Pulmonary artery endothelial cell (primary cell): ENCODE measurements around the gene PTPN3. TPM values are rescaled to one million over a fixed set of nuclear protein-coding genes. Genes with fewer than 3 reads are reported as not detected.

ENCODE experiments used
- DNase-seq: peaks from one replicate; pipeline ENCODE4 v3.0.0-alpha.2; 2011; ENCODE audit warnings: low read depth, low spot score
- total RNA-seq: library from RNA; depleted of rRNA; stranded (reverse); fragments of >200 nt; gene quantifications from 2 replicates; pipeline ENCODE4 v1.2.3, GENCODE V29; 2014

The PTPN3 gene
- total RNA-seq, 1 donor from 2014 or later, result 1.1 TPM

DNA sequence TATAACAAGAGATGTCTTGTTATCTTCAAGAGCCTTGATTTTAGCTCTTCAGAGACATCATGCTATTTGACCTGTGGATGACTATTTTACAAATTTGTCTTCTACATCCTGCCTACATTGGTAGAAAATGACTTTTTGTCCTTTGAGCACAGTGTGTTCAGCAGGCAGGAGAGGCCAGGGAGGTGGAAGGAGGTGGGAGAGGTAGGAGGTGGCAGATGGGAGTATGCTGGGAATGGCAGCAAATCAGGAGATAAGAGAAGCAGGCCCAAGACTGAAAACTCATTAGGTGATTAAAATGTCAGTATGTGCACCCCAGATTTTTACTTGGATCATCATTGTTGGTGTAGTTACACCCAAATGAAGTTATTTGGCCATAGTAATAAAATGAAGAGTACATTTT lies 44.1 kb downstream of the PTPN3 start:
- DNase-seq, result no peak

DNA sequence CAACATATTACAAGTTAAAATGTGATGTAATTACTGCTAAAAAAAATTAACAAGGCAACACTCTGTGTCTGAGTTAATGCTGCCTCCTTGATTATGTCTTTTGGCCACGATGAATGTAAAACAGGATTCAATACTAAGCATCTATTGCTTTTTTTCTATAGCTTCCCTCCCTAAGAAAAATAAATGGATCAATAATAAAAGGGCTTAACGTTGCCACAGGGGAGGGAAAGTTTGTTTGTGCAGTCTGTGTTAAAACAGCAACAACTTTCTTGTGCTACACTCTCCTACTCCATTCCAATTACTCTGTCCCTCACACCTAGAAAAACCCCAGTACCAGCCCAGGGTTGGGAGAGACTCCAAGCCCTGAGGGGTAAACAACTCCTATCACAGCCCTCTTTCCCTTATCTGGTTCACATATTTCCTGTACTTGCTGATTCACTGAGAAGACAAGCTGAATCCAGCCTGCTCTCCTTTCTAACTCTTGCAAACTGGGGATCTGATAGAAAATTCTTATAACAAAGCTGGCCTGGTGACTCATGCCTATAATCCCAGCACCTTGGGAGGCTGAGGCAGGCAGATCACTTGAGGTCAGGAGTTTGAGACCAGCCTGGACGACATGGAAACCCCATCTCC lies 44.8 kb downstream of the PTPN3 start:
- DNase-seq, result peak; percentile 74

DNA sequence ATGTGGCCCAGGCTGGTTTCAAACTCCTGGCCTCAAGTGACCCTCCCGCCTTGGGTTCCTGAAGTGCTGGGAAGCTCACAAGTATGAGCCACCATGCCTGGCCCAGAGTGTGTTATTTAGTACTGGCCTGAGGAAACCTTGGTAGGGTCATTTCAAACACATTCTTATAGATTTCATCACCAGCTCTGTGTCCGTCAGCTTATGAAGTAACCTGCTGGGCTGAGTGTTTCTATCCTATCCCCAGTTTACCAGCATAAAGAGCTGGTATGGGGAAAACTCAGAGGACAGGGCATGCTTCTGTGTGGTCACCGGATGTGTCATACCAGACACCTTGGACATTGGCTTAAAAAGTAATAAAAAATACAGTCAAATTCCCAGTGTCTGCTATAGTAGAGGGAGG lies 45.3 kb downstream of the PTPN3 start:
- no peak for DNase-seq

DNA sequence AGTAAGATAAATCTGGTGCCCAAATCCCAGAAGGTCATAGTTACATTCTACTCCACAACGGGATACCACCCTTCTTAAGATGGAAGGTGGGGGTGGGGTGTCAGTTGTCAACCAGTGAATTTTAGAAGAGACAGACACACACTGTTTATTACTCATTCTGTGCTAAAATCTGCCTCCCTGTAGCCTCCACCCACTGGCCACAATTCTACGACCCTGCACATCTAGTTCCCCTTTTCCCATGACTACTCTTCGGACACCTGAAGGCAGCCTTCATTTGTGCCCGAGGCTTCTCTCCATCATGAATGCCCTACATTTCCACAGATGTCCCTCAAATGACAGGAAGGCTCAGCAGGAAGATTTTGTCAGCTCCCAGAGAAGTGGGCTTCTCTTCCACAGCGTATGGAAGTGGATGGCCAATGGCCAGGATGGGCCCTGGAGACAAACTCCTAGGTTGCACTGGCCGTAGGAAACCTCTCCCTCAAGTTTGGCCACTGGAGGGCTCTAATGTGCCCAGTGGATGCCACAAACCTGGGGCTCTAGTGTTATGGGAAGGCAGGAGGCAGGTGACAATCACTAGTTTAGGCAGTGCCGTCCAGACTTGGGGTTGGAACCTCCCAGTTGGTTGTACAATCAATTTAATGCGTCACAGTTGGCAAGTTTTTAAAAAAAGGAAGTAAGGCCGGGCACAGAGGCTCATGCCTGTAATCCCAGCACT lies 46.6 kb downstream of the PTPN3 start:
- no peak for DNase-seq

DNA sequence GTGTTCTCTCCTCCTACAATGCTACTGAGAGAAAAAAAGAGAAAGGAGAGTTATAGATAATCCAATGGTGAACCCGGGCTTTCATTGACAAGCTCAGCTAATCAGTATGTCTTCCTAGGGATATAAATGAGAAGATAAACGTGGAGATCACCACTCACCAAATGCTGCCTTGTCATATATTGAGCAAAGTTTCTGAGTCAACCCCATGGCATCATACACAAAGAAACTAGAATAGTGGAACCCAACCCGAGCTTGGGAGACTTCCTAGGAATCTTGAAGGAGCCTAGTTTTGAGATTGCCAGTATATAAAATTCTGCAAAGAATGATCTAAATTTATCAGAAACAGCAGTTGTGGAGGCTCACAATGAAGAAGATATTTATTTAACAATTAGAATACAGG lies 47.8 kb downstream of the PTPN3 start:
- DNase-seq, result no peak

- DNase-seq, result no peak
Measured at GRCh38 chr9:109449036-109449798, 48.9 kb downstream of the PTPN3 start.

DNA sequence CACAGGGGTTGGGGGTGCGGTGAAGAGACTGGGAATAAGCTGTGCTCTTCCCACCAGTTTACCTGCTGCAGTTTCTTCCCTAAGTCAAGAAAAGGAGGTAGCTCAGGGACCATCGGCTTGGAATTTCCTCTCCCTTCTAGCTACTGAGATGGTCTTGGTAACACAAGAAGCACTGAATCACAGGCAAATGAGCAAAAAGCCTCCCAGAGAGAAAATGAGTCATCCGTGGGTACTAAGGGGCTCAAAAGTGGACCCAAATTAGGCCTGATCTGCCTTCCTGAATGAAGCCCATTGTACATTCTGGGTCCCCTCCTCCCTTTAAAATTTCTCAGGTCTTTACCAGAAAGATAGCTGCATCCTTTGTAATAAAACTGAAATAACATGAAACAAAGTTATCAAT lies 49.9 kb downstream of the PTPN3 start:
- no peak for DNase-seq

GRCh38 chr9:109447329-109448076 lies 50.6 kb downstream of the PTPN3 start:
- DNase-seq, result no peak

- DNase-seq, result no peak
Measured at GRCh38 chr9:109444771-109445320, 53.3 kb downstream of the PTPN3 start.

- no peak for DNase-seq
Measured at GRCh38 chr9:109442716-109443115, 55.4 kb downstream of the PTPN3 start.

GRCh38 chr9:109441296-109441695 lies 56.8 kb downstream of the PTPN3 start:
- no peak for DNase-seq

- peak; percentile 59 for DNase-seq
Measured at GRCh38 chr9:109440797-109441287, 57.3 kb downstream of the PTPN3 start.

- no peak for DNase-seq
Measured at GRCh38 chr9:109440117-109440515, 58.0 kb downstream of the PTPN3 start.

DNA sequence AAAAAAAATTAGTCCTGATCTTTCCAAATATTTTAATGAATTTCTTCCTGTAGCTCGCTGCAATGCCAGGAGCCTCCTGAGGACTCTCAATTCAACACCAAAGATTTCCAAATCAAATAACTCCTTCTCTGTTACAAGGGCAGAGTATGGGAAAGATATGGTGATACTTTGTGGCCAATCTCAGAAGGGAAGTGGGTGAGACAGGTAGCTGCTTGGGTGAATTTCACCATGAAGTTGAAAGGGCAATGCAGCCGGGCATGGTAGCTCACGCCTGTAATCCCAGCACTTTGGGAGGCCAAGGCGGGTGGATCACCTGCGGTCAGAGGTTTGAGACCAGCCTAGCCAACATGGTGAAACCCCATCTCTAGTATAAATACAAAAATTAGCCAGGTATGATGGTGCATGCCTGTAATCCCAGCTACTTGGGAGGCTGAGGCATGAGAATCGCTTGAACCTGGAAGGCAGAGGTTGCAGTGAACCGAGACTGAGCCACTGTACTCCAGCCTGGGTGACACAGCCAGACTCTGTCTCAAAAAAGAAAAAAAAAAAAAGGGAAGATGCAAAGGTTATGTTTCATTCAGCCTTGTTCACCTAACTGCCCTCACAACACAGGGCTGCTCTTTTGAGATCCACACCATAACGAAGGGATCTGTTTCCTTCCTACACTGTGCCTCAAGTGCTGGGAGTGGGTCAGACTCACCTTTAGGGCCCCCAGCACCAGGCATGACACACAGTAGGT lies 58.6 kb downstream of the PTPN3 start:
- no peak for DNase-seq

GRCh38 chr9:109437286-109437685 lies 60.8 kb downstream of the PTPN3 start:
- no peak for DNase-seq

DNA sequence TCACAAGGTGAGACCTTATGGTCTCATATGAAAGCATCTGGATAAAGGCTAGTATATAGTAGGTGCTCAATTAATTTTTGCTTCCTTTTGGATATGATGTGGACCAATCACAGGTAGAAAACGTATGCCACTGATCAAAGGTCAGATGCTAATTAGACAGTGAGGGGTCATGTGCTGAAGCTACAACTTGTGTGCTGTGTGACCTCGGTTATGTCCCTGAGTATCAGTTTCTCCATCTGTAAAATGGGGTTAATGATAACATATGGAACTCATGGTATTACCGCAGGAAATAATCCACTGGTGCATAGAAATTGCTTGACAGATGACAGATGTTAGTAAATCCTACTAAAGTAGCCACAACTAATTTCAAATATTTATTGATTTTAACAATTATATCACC lies 62.0 kb downstream of the PTPN3 start:
- no peak for DNase-seq

- DNase-seq, result no peak
Measured at GRCh38 chr9:109433476-109433875, 64.6 kb downstream of the PTPN3 start.

DNA sequence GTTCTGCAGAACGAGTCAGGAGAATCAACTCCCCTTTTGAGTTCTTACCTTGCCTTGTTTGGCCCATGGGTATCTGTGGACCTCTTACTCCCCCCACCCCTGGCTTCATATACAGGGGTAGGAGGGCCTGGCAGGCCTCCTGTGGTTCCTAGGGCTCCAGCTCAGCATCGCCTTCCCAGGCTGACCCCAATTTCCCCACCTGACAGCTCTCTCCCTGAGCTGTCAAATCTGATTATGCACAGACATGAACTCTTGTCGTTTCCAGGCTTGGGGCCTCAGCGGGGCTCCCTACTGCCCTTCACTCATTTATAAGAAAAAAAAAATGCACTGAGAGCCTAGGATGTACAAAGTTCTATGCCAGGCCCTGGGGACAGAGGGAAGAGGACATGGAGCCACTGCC lies 67.9 kb downstream of the PTPN3 start:
- DNase-seq, result no peak

DNA sequence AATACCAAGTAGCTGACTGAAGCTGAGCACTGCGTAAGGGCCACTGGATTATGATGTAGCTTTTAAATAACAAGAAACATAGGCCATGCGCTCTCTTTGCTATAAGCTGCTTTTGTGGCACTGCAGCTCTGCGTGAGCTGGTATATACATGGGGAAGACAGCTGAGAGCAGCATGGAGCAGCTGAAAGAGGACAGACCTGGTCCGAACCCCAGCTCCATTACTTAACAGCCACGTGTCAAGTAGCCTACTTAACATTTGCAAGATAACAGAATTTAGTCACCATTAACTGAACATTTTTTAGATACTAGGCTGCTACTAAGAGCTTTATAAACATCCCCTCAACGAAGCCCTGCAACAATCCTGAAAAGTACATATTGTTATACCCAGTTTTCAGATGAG lies 69.3 kb downstream of the PTPN3 start:
- DNase-seq, result no peak

DNA sequence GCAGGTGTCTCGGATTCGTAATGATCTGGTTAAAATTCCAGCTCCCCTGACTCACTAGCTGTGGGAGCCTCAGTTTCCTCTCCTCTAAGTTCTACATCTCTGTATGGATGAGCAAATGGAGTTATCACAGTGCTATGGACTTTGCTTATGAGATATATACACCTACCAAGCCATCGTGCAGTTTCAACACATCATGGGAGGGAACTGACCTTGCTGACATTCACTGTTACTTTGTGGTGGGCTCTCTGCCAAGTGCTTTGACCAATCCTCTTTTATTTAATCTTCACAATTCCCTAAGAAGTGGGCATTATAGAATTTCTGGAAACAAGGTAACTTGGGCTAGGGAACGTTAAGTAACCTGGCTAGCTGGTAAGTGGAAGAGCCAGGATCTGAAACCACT lies 70.2 kb downstream of the PTPN3 start:
- no peak for DNase-seq
